ENCODE measurements around the gene WDFY4.

The WDFY4 gene

DNA sequence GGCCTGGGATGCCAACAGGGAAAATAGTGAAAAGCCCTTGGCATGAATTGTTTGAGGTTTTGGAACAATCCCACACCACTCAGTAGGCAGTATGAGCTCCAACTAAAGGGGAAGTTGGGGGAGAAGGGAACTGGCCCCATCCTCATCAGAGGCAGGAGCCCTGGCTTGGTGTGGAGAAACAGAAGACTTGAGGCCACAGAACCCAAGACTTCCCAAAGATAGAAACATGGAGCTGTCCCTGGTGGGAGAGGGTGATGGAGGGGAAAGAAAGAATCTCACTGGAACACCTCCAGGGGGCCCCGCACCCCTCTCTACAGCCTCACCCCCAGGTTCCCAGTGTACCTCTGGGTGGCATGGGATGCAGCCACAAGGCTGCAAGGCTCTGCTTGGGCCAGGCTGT lies 345.0 kb downstream of the WDFY4 start:
- TF ChIP-seq ZFX (IDR thresholded peaks at IDR 0.05), result no peak
- TF ChIP-seq, protein P1, sequence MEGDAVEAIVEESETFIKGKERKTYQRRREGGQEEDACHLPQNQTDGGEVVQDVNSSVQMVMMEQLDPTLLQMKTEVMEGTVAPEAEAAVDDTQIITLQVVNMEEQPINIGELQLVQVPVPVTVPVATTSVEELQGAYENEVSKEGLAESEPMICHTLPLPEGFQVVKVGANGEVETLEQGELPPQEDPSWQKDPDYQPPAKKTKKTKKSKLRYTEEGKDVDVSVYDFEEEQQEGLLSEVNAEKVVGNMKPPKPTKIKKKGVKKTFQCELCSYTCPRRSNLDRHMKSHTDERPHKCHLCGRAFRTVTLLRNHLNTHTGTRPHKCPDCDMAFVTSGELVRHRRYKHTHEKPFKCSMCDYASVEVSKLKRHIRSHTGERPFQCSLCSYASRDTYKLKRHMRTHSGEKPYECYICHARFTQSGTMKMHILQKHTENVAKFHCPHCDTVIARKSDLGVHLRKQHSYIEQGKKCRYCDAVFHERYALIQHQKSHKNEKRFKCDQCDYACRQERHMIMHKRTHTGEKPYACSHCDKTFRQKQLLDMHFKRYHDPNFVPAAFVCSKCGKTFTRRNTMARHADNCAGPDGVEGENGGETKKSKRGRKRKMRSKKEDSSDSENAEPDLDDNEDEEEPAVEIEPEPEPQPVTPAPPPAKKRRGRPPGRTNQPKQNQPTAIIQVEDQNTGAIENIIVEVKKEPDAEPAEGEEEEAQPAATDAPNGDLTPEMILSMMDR (conservative IDR thresholded peaks at IDR 0.05), result no peak
- no peak overlapping the region for H3K27ac ChIP-seq

Measured in C4-2B (cell line).